A549 (cell line): ENCODE measurements around the gene ADCY2.

Experiments
- CHD2 ChIP-seq: fragments of 150-350 bp; IDR thresholded peaks from 2 replicates; pipeline ENCODE4 v1.6.1; 2014; ENCODE audit warnings: low read length; ENCODE audit not compliant: partially characterized antibody
- RFX5 ChIP-seq: fragments of 450-650 bp; IDR thresholded peaks from 2 replicates; pipeline ENCODE4 v1.7.1; 2014; ENCODE audit warnings: antibody characterized with exemption, mild to moderate bottlenecking, moderate library complexity

GRCh38 chr5:7501061-7501460 lies 105.1 kb downstream of the ADCY2 start:
- TF ChIP-seq CHD2: no peak
- no peak for TF ChIP-seq RFX5
